Frontal cortex (tissue), 4 donors: ENCODE results near the gene CDC42BPA. TPM values are rescaled to one million over a fixed set of nuclear protein-coding genes. Genes with fewer than 3 reads are reported as not detected.
"Not testable (repeated sequence)": the region's sequence is repeated elsewhere in the genome, so short reads cannot be mapped to it uniquely, and the experiment has no call there.

Experiments used
- DNase-seq, 2 donors: peaks; one replicate each; pipeline ENCODE4 v3.0.0; 2012; ENCODE audit warnings: low spot score in 2 of 2
- FAIRE-seq: peaks from 2 replicates; lab custom pipeline; 2012; peaks lifted over from hg19 to GRCh38; lab: Jason Lieb, UNC
- total RNA-seq: library from RNA; depleted of rRNA; stranded (reverse); fragments of >200 nt; gene quantifications from one replicate; pipeline ENCODE4 v1.2.3, GENCODE V29; 2014
- donor health status: control.
- donor health status: control.
- donor health status: control.

Gene CDC42BPA
- 154 TPM for total RNA-seq

- DNase-seq (peak; percentile 82 to 90), FAIRE-seq (no peak)
These were observed at the start of gene CDC42BPA for GRCh38 chr1:227318016-227318852. TSS of gene CDC42BPA (minus strand) at chr1:227318492. CDS start at chr1:227317182, 1,310 bp downstream.

- no peak for FAIRE-seq
These were observed 49.7 kb upstream of the CDC42BPA start for GRCh38 chr1:227368009-227368408.

GRCh38 chr1:227365473-227366431, 47.5 kb upstream of the CDC42BPA start:
- DNase-seq (no peak), FAIRE-seq (no peak)

More at GRCh38 chr1:227368009-227368408, 49.7 kb upstream of the CDC42BPA start:
- DNase-seq, result no peak

GRCh38 chr1:227364657-227365056, 46.4 kb upstream of the CDC42BPA start:
- no peak for DNase-seq
- no peak for FAIRE-seq

GRCh38 chr1:227363825-227364224, 45.5 kb upstream of the CDC42BPA start:
- FAIRE-seq, result no peak
- no peak for DNase-seq

GRCh38 chr1:227362039-227362438, 43.7 kb upstream of the CDC42BPA start:
- DNase-seq (no peak), FAIRE-seq (no peak)

GRCh38 chr1:227357927-227358302, 39.6 kb upstream of the CDC42BPA start:
- DNase-seq, result no peak
- FAIRE-seq, result no peak

- DNase-seq (no peak), FAIRE-seq (no peak)
These were observed 39.1 kb upstream of the CDC42BPA start for GRCh38 chr1:227357171-227357926.

- no peak for DNase-seq
- FAIRE-seq, result no peak
These were observed 38.4 kb upstream of the CDC42BPA start for GRCh38 chr1:227356620-227357146.

- no peak for DNase-seq
- FAIRE-seq, result no peak
These were observed 37.4 kb upstream of the CDC42BPA start for GRCh38 chr1:227355542-227356245.

- DNase-seq (no peak), FAIRE-seq (no peak)
These were observed 34.9 kb upstream of the CDC42BPA start for GRCh38 chr1:227353186-227353585.

- DNase-seq, result not testable (repeated sequence)
These were observed 33.9 kb upstream of the CDC42BPA start for GRCh38 chr1:227352164-227352563.

GRCh38 chr1:227351443-227351842, 33.2 kb upstream of the CDC42BPA start:
- DNase-seq (peak in 1 of 2 donors; percentile 37), FAIRE-seq (no peak)

More at GRCh38 chr1:227352164-227352563, 33.9 kb upstream of the CDC42BPA start:
- not testable (repeated sequence) for FAIRE-seq

- FAIRE-seq (no peak), DNase-seq (no peak)
These were observed 31.7 kb upstream of the CDC42BPA start for GRCh38 chr1:227349967-227350366.

GRCh38 chr1:227343727-227344551, 25.6 kb upstream of the CDC42BPA start:
- FAIRE-seq, result no peak
- DNase-seq, result peak in 1 of 2 donors; percentile 21

- DNase-seq (no peak), FAIRE-seq (no peak)
These were observed 24.9 kb upstream of the CDC42BPA start for GRCh38 chr1:227343206-227343605.

- FAIRE-seq (no peak), DNase-seq (no peak)
These were observed 24.0 kb upstream of the CDC42BPA start for GRCh38 chr1:227342075-227342829.
